CD8-positive, alpha-beta memory T cell (primary cell): ENCODE measurements around the gene SYNGR2. TPM values are rescaled to one million over a fixed set of nuclear protein-coding genes. Genes with fewer than 3 reads are reported as not detected.
A peak's percentile ranks its signal among the peaks of the same experiment; 100 is the strongest.

ENCODE experiments used
- CTCF ChIA-PET: fragments of 350-600 bp; sonication (Branson Sonifier 250); formaldehyde crosslinking; loops from one replicate; lab custom pipeline; 2021; ENCODE audit warnings: antibody characterized with exemption; lab: Charles Lee
- POLR2A ChIA-PET: fragments of 350-600 bp; sonication (Branson Sonifier 250); formaldehyde crosslinking; loops from one replicate; lab custom pipeline; 2021; ENCODE audit warnings: antibody characterized with exemption; lab: Charles Lee
- DNase-seq, 5 donors: peaks; one replicate each; pipeline versions ENCODE4 v3.0.0 to v3.0.0-alpha.2; 2020 to 2022; ENCODE audit warnings: mixed read lengths in 1 of 5
- H3K27ac ChIP-seq: one replicate; pipeline ENCODE4 v1.7.0; 2013; ENCODE audit warnings: low read depth, mild to moderate bottlenecking, low read length, moderate library complexity
- H3K27me3 ChIP-seq: 2 replicates; pipeline ENCODE4 v1.7.0; 2013; ENCODE audit warnings: low read length, mild to moderate bottlenecking; ENCODE audit not compliant: insufficient read depth, poor library complexity, severe bottlenecking
- H3K36me3 ChIP-seq: 2 replicates; pipeline ENCODE4 v1.7.0; 2013; ENCODE audit warnings: mild to moderate bottlenecking, low read length, moderate library complexity; ENCODE audit not compliant: insufficient read depth
- H3K4me1 ChIP-seq: 2 replicates; pipeline ENCODE4 v1.7.0; 2013; ENCODE audit warnings: mild to moderate bottlenecking, low read length, moderate library complexity; ENCODE audit not compliant: insufficient read depth
- H3K4me3 ChIP-seq: 2 replicates; pipeline ENCODE4 v1.7.0; 2013; ENCODE audit warnings: mild to moderate bottlenecking, low read length
- H3K9me3 ChIP-seq: 2 replicates; pipeline ENCODE4 v1.7.0; 2013; ENCODE audit warnings: mild to moderate bottlenecking, low read length
- H3K27ac Mint-ChIP-seq, 8 donors: one replicate each; pipeline ENCODE4 v1.8.0; 2020 to 2021; ENCODE audit warnings: mixed read lengths in 8 of 8, mild to moderate bottlenecking in 6 of 8, inconsistent platforms in 3 of 8, moderate library complexity in 3 of 8
- H3K27me3 Mint-ChIP-seq, 2 donors: one replicate each; pipeline ENCODE4 v1.8.0; 2020 to 2021; ENCODE audit warnings: mixed read lengths in 2 of 2, mild to moderate bottlenecking in 1 of 2, moderate library complexity in 1 of 2
- H3K36me3 Mint-ChIP-seq, 3 donors: one replicate each; pipeline ENCODE4 v1.8.0; 2020 to 2021; ENCODE audit warnings: mixed read lengths in 3 of 3, inconsistent platforms in 1 of 3, mild to moderate bottlenecking in 1 of 3
- H3K4me1 Mint-ChIP-seq, 3 donors: one replicate each; pipeline ENCODE4 v1.8.0; 2020 to 2021; ENCODE audit warnings: mixed read lengths in 3 of 3, inconsistent platforms in 1 of 3, mild to moderate bottlenecking in 1 of 3
- H3K4me3 Mint-ChIP-seq, 7 donors: one replicate each; pipeline ENCODE4 v1.8.0; 2020 to 2021; ENCODE audit warnings: mixed read lengths in 7 of 7, mild to moderate bottlenecking in 6 of 7, moderate library complexity in 4 of 7, inconsistent platforms in 2 of 7
- H3K9me3 Mint-ChIP-seq, 5 donors: one replicate each; pipeline ENCODE4 v1.8.0; 2020 to 2022; ENCODE audit warnings: mixed read lengths in 5 of 5, mild to moderate bottlenecking in 3 of 5, moderate library complexity in 2 of 5, inconsistent platforms in 1 of 5
- polyA plus RNA-seq: library from polyadenylated mRNA; unstranded; fragments of 300-500 nt; fragmentation: Illumina TruSeq; gene quantifications from one replicate; pipeline ENCODE4 v1.2.3, GENCODE V29; 2021
- total RNA-seq, 2 experiments: library from RNA; stranded (reverse); gene quantifications; one replicate each; pipeline ENCODE4 v1.2.3, GENCODE V29; 2021

The SYNGR2 gene
- total and polyA plus RNA-seq, 3 experiments from 2014 or later, result 140 to 200 (median 186) TPM

DNA sequence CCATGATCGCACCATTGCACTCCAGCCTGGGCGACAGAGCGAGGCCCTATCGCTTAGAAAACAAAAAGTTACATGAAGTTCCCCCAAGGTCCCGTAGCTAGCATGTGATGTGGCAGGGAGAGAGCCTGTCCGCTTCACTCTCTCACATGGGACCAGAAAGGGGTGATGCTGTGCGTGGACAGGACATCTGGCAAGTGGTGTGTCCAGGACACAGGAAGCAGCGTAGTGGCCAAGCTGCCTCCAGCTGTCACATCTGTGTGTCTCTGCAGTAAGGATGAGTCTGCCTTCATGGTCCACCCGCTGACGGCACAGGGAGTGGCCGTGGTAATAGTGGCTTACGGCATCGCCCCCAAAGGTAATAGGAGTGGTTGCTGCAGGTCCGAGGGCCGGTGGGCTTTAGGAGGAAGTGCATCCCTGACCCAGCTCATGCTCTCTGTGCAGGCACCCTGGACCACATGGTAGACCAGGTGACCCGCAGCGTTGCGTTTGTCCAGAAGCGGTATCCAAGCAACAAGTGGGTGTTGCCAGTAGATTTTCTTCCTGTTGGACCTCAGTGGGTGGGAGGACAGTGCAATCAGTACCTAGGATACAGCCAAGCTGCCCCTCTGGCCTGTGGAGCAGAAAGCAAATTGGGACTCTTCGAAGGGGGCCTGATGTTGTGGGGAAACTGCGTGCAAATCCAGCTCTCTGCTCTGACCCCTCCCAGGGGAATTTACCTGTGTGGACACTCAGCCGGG, 36.2 kb downstream of the SYNGR2 start:
- CTCF ChIA-PET, result no interaction called here
- H3K4me1 Mint-ChIP-seq, result no peaks in the 10 kb centered on the region

DNA sequence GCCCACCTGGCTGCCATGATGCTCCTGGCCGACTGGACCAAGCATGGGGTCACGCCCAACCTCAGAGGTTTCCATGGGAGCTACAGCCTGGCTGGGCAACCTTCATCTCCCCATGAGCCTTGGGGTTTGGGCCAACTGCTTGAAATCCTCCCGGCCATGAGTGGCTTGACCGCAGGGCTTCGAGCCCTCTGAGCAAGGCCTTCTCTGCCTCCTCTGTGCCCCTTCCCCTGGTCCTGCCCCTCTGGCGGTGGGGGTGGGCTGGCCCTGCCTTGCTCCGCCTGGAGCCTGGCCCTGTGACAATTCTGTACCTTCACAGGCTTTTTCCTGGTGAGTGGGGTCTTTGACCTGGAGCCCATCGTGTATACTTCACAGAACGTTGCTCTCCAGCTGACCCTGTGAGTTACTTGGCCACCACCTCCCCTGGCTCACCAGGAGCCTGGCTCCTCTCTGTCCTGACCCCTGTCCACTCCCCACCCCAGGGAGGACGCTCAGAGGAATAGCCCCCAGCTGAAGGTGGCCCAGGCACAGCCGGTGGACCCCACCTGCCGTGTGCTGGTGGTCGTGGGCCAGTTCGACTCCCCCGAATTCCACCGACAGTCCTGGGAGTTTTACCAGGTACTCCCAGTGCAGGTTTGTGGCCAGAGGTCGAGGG, 36.9 kb downstream of the SYNGR2 start:
- H3K4me1 Mint-ChIP-seq, result no peaks in the 10 kb centered on the region
- peaks cover 0 to 2% of the 10 kb centered on the region in 2 donors for H3K27me3 Mint-ChIP-seq
- no peaks in the 10 kb centered on the region for H3K4me1 ChIP-seq
- CTCF ChIA-PET, result no interaction called here
- H3K36me3 ChIP-seq, result no peaks in the 10 kb centered on the region
- H3K27ac Mint-ChIP-seq, result no peak overlapping the region
- H3K9me3 ChIP-seq, result no peaks in the 10 kb centered on the region
- no peak overlapping the region for H3K4me3 Mint-ChIP-seq
- H3K9me3 Mint-ChIP-seq, result no peaks in the 10 kb centered on the region
- POLR2A ChIA-PET, result no interaction called here
- no peak for DNase-seq
- no peak overlapping the region for H3K27ac ChIP-seq
- no peaks in the 10 kb centered on the region for H3K36me3 Mint-ChIP-seq
- no peaks in the 10 kb centered on the region for H3K27me3 ChIP-seq
- H3K4me3 ChIP-seq, result no peak overlapping the region

More for the DNA sequence above, 36.2 kb downstream of the SYNGR2 start:
- peaks cover 0 to 2% of the 10 kb centered on the region in 2 donors for H3K27me3 Mint-ChIP-seq
- no peaks in the 10 kb centered on the region for H3K9me3 ChIP-seq
- no peaks in the 10 kb centered on the region for H3K36me3 Mint-ChIP-seq
- H3K27me3 ChIP-seq, result no peaks in the 10 kb centered on the region
- no peaks in the 10 kb centered on the region for H3K36me3 ChIP-seq
- no peak for DNase-seq
- POLR2A ChIA-PET, result no interaction called here
- no peaks in the 10 kb centered on the region for H3K9me3 Mint-ChIP-seq
- no peaks in the 10 kb centered on the region for H3K4me1 ChIP-seq
- no peak overlapping the region for H3K4me3 Mint-ChIP-seq
- no peak overlapping the region for H3K27ac ChIP-seq
- no peak overlapping the region for H3K27ac Mint-ChIP-seq
- no peak overlapping the region for H3K4me3 ChIP-seq

DNA sequence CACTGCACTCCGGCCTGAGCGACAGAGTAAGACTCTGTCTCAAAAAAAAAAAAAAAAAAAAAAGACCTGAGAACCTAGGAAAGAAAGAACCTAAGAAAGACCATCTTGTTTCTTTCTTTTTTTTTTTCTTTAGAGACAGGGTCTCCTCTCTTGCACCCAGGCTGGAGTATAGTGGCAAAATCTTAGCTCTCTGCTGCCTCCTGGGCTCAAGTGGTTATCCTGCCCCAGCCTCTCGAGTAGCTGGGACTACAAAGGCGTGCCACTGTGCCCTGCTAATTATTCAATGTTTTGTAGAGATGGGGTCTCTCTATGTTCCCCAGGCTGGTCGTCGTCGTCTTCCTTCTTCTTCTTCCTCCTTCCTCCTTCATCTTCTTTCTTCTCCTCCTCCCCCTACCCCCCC, 37.9 kb downstream of the SYNGR2 start:
- POLR2A ChIA-PET, result no interaction called here
- CTCF ChIA-PET, result interaction anchor here (0.7 kb wide), 1 partner anchor 239 kb away, joined by 3 read pairs; no protein-coding TSS in a partner anchor
- H3K9me3 ChIP-seq, result no peaks in the 10 kb centered on the region
- H3K9me3 Mint-ChIP-seq, result no peaks in the 10 kb centered on the region
- H3K27me3 Mint-ChIP-seq, result peaks cover 0 to 2% of the 10 kb centered on the region in 2 donors
- no peak overlapping the region for H3K27ac ChIP-seq
- no peaks in the 10 kb centered on the region for H3K36me3 ChIP-seq
- DNase-seq, result no peak
- H3K27ac Mint-ChIP-seq, result no peak overlapping the region
- H3K36me3 Mint-ChIP-seq, result no peaks in the 10 kb centered on the region
- no peak overlapping the region for H3K4me3 ChIP-seq
- no peaks in the 10 kb centered on the region for H3K4me1 ChIP-seq
- H3K27me3 ChIP-seq, result no peaks in the 10 kb centered on the region
- no peaks in the 10 kb centered on the region for H3K4me1 Mint-ChIP-seq
- no peak overlapping the region for H3K4me3 Mint-ChIP-seq

DNA sequence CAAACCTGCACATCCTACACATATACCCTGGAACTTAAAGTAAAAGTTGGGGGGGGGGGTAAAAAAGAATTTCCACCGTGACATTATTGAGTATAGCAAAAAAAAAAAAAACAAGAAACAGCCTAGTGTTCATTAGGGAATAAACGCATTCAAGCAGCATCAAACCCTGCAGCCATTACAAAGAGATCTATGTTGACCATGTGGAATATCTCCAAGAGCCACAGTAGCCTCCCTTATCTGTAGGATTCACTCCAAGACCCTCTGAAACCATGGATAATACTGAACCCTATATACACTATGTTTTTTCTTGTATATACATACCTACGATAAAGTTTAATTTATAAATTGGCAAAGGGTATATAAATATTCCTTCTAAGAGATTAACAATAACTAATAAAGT, 40.1 kb downstream of the SYNGR2 start:
- no peak for DNase-seq
- Mint-ChIP-seq H3K27me3 (peaks cover 0 to 2% of the 10 kb centered on the region in 2 donors), H3K27ac (no peak overlapping the region), H3K4me1 (no peaks in the 10 kb centered on the region), H3K9me3 (no peaks in the 10 kb centered on the region), H3K4me3 (no peak overlapping the region), H3K36me3 (no peaks in the 10 kb centered on the region)
- ChIA-PET POLR2A (no interaction called here), CTCF (no interaction called here)
- Histone ChIP-seq H3K9me3 (no peaks in the 10 kb centered on the region), H3K4me1 (no peaks in the 10 kb centered on the region), H3K36me3 (no peaks in the 10 kb centered on the region), H3K27ac (no peak overlapping the region), H3K4me3 (no peak overlapping the region), H3K27me3 (no peaks in the 10 kb centered on the region)

DNA sequence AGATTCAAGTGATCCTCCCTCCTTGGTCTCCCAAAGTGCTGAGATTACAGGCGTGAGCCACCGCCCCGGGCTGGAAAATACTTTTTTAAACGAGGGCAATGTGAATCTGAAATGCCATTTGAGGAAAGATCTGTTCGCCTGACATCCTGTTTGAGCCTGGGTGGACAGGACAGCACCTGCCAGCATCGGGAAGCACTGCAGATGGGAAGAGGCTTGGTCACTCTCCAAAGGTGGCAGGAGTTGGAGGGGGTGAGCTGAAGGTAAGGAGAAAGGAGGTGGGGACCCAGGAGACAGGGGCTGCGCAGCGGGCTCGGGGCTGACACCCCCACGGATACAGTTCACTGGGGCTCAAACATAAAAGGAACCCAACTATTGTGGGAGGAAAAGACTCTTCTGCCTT, 41.7 kb downstream of the SYNGR2 start:
- no peak overlapping the region for H3K27ac Mint-ChIP-seq
- peaks cover 0 to 2% of the 10 kb centered on the region in 2 donors for H3K27me3 Mint-ChIP-seq
- POLR2A ChIA-PET, result interaction anchor here (1.0 kb wide), 1 partner anchor 15 kb away, joined by 3 read pairs; no protein-coding TSS in a partner anchor
- CTCF ChIA-PET, result no interaction called here
- Histone ChIP-seq H3K27ac (no peak overlapping the region), H3K9me3 (no peaks in the 10 kb centered on the region), H3K4me3 (no peak overlapping the region), H3K27me3 (no peaks in the 10 kb centered on the region), H3K4me1 (peaks cover 6% of the 10 kb centered on the region), H3K36me3 (no peaks in the 10 kb centered on the region)
- H3K9me3 Mint-ChIP-seq, result no peaks in the 10 kb centered on the region
- no peak for DNase-seq
- H3K36me3 Mint-ChIP-seq, result no peaks in the 10 kb centered on the region
- H3K4me1 Mint-ChIP-seq, result peaks cover 2 to 10% (median 5%) of the 10 kb centered on the region in 3 donors
- H3K4me3 Mint-ChIP-seq, result no peak overlapping the region

DNA sequence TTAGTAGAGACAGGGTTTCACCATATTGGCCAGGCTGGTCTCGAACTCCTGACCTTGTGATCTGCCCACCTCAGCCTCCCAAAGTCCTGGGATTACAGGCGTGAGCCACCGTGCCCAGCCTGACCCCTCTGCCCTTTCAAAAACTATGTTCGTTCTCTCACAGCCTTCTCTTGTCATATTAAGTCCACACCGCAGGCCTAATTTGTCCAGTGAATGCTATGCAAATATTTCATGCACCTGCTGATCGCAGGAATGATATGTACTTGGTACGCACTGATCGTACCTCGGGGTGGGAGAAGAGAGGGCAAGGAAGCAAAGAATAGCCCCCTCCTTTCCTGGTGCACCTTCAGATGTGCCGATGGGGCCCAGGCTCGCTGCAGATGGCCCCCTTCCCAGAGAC, 42.7 kb downstream of the SYNGR2 start:
- H3K4me1 ChIP-seq, result peaks cover 6% of the 10 kb centered on the region
- H3K4me3 Mint-ChIP-seq, result no peak overlapping the region
- POLR2A ChIA-PET, result no interaction called here
- no peaks in the 10 kb centered on the region for H3K9me3 ChIP-seq
- peaks cover 2 to 10% (median 5%) of the 10 kb centered on the region in 3 donors for H3K4me1 Mint-ChIP-seq
- no peak for DNase-seq
- CTCF ChIA-PET, result no interaction called here
- no peaks in the 10 kb centered on the region for H3K9me3 Mint-ChIP-seq
- peaks cover 0 to 2% of the 10 kb centered on the region in 2 donors for H3K27me3 Mint-ChIP-seq
- no peaks in the 10 kb centered on the region for H3K36me3 Mint-ChIP-seq
- H3K4me3 ChIP-seq, result no peak overlapping the region
- no peaks in the 10 kb centered on the region for H3K27me3 ChIP-seq
- H3K27ac ChIP-seq, result no peak overlapping the region
- no peak overlapping the region for H3K27ac Mint-ChIP-seq
- no peaks in the 10 kb centered on the region for H3K36me3 ChIP-seq

DNA sequence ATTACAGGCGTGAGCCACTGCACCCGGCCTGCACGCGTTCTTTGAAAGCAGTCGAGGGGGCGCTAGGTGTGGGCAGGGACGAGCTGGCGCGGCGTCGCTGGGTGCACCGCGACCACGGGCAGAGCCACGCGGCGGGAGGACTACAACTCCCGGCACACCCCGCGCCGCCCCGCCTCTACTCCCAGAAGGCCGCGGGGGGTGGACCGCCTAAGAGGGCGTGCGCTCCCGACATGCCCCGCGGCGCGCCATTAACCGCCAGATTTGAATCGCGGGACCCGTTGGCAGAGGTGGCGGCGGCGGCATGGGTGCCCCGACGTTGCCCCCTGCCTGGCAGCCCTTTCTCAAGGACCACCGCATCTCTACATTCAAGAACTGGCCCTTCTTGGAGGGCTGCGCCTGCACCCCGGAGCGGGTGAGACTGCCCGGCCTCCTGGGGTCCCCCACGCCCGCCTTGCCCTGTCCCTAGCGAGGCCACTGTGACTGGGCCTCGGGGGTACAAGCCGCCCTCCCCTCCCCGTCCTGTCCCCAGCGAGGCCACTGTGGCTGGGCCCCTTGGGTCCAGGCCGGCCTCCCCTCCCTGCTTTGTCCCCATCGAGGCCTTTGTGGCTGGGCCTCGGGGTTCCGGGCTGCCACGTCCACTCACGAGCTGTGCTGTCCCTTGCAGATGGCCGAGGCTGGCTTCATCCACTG, 45.8 kb downstream of the SYNGR2 start, which contains the start of gene BIRC5:
Gene BIRC5, plus strand, starts transcription at position 238 of the 690 bp plus-strand sequence. Its CDS starts 64 bp downstream, at position 302.
- POLR2A ChIA-PET, result interaction anchor here (0.6 to 1.0 kb wide), 2 partner anchors 93 to 98 kb away, joined by 4 to 6 read pairs; no protein-coding TSS in a partner anchor
- Mint-ChIP-seq H3K4me1 (peaks cover 2 to 10% (median 5%) of the 10 kb centered on the region in 3 donors), H3K27me3 (no peaks in the 10 kb centered on the region), H3K27ac (peak within 1 kb of the TSS in 2 of 8 donors; percentile 36 to 63), H3K9me3 (no peaks in the 10 kb centered on the region), H3K4me3 (peak within 1 kb of the TSS; percentile 42 to 77 (median 72)), H3K36me3 (no peaks in the 10 kb centered on the region)
- CTCF ChIA-PET, result interaction anchor here (0.9 kb wide), 1 partner anchor 37 kb away, joined by 4 read pairs; no protein-coding TSS in a partner anchor
- Histone ChIP-seq H3K9me3 (no peaks in the 10 kb centered on the region), H3K27ac (peak within 1 kb of the TSS; percentile 59), H3K4me3 (peak within 1 kb of the TSS; percentile 53), H3K36me3 (no peaks in the 10 kb centered on the region), H3K27me3 (no peaks in the 10 kb centered on the region), H3K4me1 (peaks cover 6% of the 10 kb centered on the region)
- DNase-seq, result peak; percentile 83 to 90 (median 86)
